ENCODE data around the gene SCN8A. TPM values are rescaled to one million over a fixed set of nuclear protein-coding genes. Genes with fewer than 3 reads are reported as not detected.

The SCN8A gene
- total RNA-seq, 2 donors from 2014 or later = 0.79 TPM

DNA sequence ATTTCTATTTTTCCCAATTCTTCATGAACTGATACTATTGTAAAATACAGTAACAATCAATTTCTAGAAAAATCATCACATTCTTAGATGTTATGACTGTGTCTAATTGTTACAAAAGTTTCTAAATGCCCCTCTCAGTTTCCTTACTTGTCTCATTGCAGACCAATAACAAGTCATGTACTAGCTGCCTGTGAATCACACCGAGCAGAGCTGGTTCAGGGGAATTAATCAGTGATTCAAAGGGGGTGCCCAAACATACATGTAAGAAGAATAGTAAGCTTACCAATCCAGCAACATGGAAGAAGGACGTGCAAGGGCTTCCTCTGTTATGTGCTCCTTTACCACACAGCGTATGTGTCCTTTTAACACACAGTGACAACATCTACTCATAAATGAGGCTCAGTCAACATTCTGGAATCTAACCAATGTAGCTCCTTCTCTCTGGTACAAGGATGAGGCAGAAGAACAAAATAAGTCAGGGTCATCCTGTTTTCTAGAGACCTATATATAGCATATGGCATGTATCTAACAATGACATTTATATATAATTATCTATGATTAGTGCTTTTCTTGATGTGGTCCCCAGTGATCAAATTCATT lies 126.4 kb downstream of the SCN8A start:
- DNase-seq = no peak
- Mint-ChIP-seq H3K9me3 (no peaks in the 10 kb centered on the region), H3K27ac (no peak overlapping the region), H3K27me3 (ENCODE audit: low read depth) (peaks cover 19% of the 10 kb centered on the region), H3K36me3 (ENCODE audit: insufficient read depth in 2 of 2) (no peaks in the 10 kb centered on the region), H3K4me1 (ENCODE audit: low read depth) (peaks cover 9% of the 10 kb centered on the region), H3K4me3 (no peak overlapping the region)
- peak; percentile 53 to 68 for ATAC-seq (replicated peaks in 1 of 2)

DNA sequence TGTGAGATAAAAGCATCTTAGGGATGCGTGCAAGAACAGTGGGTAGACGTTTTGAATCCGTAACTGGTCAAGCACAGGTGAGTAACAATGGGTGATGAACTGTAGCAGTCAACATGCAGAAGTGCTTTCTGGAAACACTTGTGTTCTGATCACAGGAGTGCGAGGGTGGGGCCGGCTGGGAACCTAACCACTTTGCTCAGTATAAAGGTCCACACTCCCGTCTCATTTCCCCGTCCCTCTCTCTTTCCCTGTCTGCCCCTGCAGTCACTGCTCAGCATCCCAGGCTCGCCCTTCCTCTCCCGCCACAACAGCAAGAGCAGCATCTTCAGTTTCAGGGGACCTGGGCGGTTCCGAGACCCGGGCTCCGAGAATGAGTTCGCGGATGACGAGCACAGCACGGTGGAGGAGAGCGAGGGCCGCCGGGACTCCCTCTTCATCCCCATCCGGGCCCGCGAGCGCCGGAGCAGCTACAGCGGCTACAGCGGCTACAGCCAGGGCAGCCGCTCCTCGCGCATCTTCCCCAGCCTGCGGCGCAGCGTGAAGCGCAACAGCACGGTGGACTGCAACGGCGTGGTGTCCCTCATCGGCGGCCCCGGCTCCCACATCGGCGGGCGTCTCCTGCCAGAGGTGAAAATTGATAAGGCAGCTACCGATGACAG lies 130.4 kb downstream of the SCN8A start:
- peaks cover 22% of the 10 kb centered on the region for H3K27me3 Mint-ChIP-seq (ENCODE audit: low read depth)
- peak overlapping the region; percentile 80 to 85 for H3K4me3 Mint-ChIP-seq
- peaks cover 9% of the 10 kb centered on the region for H3K4me1 Mint-ChIP-seq (ENCODE audit: low read depth)

DNA sequence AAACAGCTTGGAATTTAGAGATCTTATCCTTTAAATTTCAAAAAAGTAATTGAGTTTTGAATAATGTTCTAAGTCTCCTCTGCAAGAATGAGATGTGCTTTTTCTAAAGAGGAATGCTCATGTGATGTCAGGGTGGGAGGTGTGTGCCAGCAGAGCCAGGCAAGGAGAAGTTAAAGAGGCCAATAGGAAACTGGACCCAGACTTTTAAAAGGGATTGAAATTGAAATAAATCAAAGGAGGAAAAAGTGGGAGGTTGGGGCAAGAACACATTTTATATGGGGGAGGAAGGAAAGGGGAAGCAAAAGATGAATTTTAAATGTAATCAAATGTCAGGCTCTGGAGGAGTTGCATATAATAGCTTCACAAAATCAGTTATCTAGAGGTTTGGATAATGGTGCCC lies 131.4 kb downstream of the SCN8A start:
- H3K27me3 Mint-ChIP-seq (ENCODE audit: low read depth) = peaks cover 16% of the 10 kb centered on the region
- no peak overlapping the region for H3K27ac Mint-ChIP-seq
- ATAC-seq (replicated peaks in 1 of 2) (no peak), DNase-seq (no peak)
- H3K9me3 Mint-ChIP-seq = no peaks in the 10 kb centered on the region
- H3K4me3 Mint-ChIP-seq = peak overlapping the region in 1 of 2 donors; percentile 20
- H3K36me3 Mint-ChIP-seq (ENCODE audit: insufficient read depth in 2 of 2) = no peaks in the 10 kb centered on the region
- H3K4me1 Mint-ChIP-seq (ENCODE audit: low read depth) = peaks cover 9% of the 10 kb centered on the region

More for the DNA sequence above, 130.4 kb downstream of the SCN8A start:
- Mint-ChIP-seq H3K9me3 (no peaks in the 10 kb centered on the region), H3K27ac (no peak overlapping the region), H3K36me3 (ENCODE audit: insufficient read depth in 2 of 2) (no peaks in the 10 kb centered on the region)
- DNase-seq (peak; percentile 63 to 65), ATAC-seq (replicated peaks in 1 of 2) (peak; percentile 94 to 96)

DNA sequence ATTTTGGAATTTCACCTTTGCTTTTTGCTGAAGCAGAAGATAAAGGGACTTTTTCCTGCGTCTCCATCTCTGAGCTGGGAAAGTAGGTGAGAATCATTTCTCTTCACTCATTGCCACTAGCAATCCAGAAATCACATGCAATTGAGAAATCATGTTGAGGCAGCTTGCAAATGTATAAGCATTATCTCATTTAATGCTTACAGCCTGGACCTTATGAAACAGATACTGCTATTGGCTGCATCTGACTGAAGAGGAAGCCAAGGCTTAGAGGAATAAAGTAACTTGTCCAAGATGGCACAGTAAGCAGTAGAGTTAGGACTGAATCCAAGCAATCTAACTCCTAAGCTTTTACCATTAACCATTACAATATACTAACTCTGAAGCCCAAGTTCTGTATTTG lies 135.1 kb downstream of the SCN8A start:
- H3K9me3 Mint-ChIP-seq = no peaks in the 10 kb centered on the region
- H3K36me3 Mint-ChIP-seq (ENCODE audit: insufficient read depth in 2 of 2) = no peaks in the 10 kb centered on the region
- H3K4me1 Mint-ChIP-seq (ENCODE audit: low read depth) = peaks cover 9% of the 10 kb centered on the region
- H3K27me3 Mint-ChIP-seq (ENCODE audit: low read depth) = peaks cover 15% of the 10 kb centered on the region
- no peak overlapping the region for H3K4me3 Mint-ChIP-seq
- no peak for DNase-seq
- no peak overlapping the region for H3K27ac Mint-ChIP-seq
- ATAC-seq (replicated peaks in 1 of 2) = no peak

DNA sequence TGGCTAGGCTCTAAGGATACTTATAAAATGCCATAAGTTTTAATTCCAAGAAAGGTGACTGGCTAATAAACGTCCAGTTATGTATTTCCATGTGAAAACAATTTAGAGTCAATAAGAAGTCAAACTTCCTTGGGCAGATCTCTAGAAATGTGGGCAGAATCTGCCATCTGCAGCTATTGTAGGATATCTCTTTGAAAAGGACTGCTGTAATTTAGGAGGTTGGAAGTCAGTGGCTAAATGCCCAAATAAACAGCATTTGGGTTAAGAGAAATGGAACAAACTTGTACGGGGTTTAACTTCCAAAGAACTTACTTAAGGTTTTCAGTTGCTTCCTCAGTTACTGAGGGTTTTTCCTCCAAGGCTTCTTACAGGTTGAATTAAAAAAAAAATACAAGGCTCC lies 135.9 kb downstream of the SCN8A start:
- DNase-seq (no peak), ATAC-seq (replicated peaks in 1 of 2) (no peak)
- Mint-ChIP-seq H3K27ac (no peak overlapping the region), H3K27me3 (ENCODE audit: low read depth) (peaks cover 12% of the 10 kb centered on the region), H3K4me1 (ENCODE audit: low read depth) (peaks cover 2% of the 10 kb centered on the region), H3K9me3 (no peaks in the 10 kb centered on the region), H3K36me3 (ENCODE audit: insufficient read depth in 2 of 2) (no peaks in the 10 kb centered on the region), H3K4me3 (no peak overlapping the region)

DNA sequence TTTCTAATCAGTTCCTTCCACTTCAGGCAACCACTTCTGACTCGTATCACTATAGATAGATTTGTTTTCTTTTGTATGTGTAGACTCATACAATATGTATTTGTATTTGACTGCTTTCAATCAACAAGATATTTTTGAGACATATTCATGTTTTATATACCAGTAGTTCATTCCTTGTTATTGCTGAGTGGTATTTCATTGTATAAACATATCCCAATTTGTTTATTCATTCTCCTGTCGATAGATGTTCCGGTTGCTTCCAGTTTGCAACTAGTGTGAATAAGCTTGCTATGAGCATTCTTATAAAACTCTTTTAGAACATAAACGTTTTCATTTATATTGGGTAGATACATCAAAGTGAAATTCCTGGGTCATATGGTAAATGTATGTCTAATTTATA lies 138.3 kb downstream of the SCN8A start:
- Mint-ChIP-seq H3K9me3 (peaks cover 0 to 1% of the 10 kb centered on the region in 2 donors), H3K27me3 (ENCODE audit: low read depth) (peaks cover 8% of the 10 kb centered on the region), H3K4me1 (ENCODE audit: low read depth) (no peaks in the 10 kb centered on the region), H3K4me3 (no peak overlapping the region), H3K27ac (no peak overlapping the region), H3K36me3 (ENCODE audit: insufficient read depth in 2 of 2) (no peaks in the 10 kb centered on the region)
- ATAC-seq (replicated peaks in 1 of 2) = no peak
- no peak for DNase-seq

DNA sequence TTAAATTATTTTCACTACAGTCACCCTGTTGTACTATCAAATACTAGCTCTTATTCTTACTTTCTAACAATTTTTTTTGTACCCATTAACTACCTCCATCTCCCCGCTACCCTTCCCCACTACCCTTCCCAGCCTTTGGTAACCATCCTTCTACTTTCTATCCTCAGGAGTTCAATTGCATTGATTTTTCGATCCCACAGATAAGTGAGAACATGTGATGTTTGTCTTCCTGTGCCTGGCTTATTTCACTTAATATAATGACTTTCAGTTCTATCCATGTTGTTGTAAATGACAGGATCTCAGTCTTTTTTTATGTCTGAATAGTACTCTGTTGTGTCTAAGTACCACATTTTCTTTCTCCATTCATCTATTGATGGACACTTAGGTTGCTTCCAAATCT lies 139.7 kb downstream of the SCN8A start:
- Mint-ChIP-seq H3K4me1 (ENCODE audit: low read depth) (no peaks in the 10 kb centered on the region), H3K4me3 (no peak overlapping the region), H3K27me3 (ENCODE audit: low read depth) (peaks cover 8% of the 10 kb centered on the region), H3K36me3 (ENCODE audit: insufficient read depth in 2 of 2) (no peaks in the 10 kb centered on the region), H3K9me3 (peaks cover 0 to 1% of the 10 kb centered on the region in 2 donors), H3K27ac (no peak overlapping the region)
- DNase-seq (no peak), ATAC-seq (replicated peaks in 1 of 2) (no peak)

DNA sequence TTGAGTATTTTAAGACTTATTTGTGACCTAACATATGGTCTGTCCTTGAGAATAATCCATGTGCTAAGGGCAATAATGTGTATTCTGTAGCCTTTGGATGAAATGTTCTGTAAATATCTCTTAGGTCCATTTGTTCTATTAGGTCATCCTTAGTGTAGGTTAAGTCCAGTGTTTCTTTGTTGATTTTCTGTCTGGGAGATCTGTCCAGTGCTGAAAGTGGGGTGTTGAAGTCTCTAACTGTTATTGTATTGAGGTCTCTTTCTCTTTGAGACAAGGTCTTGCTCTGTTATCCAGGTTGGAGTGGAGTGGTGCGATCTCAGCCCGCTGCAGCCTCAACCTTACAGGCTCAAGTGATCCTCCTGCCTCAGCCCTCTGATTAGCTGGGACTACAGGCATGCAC lies 149.5 kb downstream of the SCN8A start:
- Mint-ChIP-seq H3K4me1 (ENCODE audit: low read depth) (no peaks in the 10 kb centered on the region), H3K4me3 (no peak overlapping the region), H3K27ac (no peak overlapping the region), H3K27me3 (ENCODE audit: low read depth) (peaks cover 9% of the 10 kb centered on the region), H3K9me3 (peaks cover 10 to 11% of the 10 kb centered on the region in 2 donors), H3K36me3 (ENCODE audit: insufficient read depth in 2 of 2) (peaks cover 6% of the 10 kb centered on the region in 2 donors)
- ATAC-seq (replicated peaks in 1 of 2) = no peak
- DNase-seq = no peak

DNA sequence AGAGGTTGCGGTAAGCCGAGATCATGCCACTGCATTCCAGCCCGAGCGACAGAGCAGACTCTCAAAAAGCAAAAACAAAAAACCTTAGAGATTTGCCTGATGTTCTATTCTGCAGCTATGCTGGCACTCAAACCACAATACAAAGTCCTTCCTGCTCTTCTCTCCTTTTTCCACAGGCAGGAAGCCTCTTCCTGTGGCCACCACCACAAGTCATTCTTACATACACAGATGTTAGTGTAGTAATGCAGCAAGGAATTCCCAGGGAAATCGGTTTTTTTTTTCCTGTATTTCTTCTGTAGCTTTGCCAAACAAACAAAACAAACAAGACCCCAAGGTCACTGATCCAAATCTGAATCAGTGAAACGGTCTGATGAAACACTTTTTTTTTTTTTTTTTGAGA lies 153.2 kb downstream of the SCN8A start:
- no peaks in the 10 kb centered on the region for H3K4me1 Mint-ChIP-seq (ENCODE audit: low read depth)
- ATAC-seq (replicated peaks in 1 of 2) (no peak), DNase-seq (no peak)
- no peak overlapping the region for H3K4me3 Mint-ChIP-seq
- H3K9me3 Mint-ChIP-seq = peaks cover 10 to 11% of the 10 kb centered on the region in 2 donors
- peaks cover 9% of the 10 kb centered on the region for H3K27me3 Mint-ChIP-seq (ENCODE audit: low read depth)
- peaks cover 6% of the 10 kb centered on the region in 2 donors for H3K36me3 Mint-ChIP-seq (ENCODE audit: insufficient read depth in 2 of 2)
- no peak overlapping the region for H3K27ac Mint-ChIP-seq

DNA sequence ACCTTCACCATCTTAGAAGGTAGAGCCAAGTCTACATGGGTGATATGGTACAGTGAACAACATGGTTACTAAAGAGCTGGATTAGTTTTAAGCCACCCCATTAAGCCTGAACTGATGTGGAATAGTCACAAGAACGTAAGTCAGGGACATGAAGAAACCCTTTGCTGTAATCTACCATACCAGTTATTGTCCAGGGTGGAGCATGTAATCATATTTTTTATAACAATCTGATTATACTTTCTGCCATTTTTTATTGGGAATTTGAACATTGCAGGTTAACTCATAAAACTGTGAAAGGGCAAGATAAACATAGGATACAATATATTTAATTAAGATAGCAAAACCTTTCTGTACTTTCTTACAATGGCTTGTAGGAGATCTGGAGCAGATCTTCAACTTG lies 153.9 kb downstream of the SCN8A start:
- H3K4me3 Mint-ChIP-seq = no peak overlapping the region
- H3K9me3 Mint-ChIP-seq = peaks cover 10 to 11% of the 10 kb centered on the region in 2 donors
- no peak overlapping the region for H3K27ac Mint-ChIP-seq
- DNase-seq = no peak
- peaks cover 6% of the 10 kb centered on the region in 2 donors for H3K36me3 Mint-ChIP-seq (ENCODE audit: insufficient read depth in 2 of 2)
- no peaks in the 10 kb centered on the region for H3K4me1 Mint-ChIP-seq (ENCODE audit: low read depth)
- ATAC-seq (replicated peaks in 1 of 2) = no peak
- peaks cover 9% of the 10 kb centered on the region for H3K27me3 Mint-ChIP-seq (ENCODE audit: low read depth)

DNA sequence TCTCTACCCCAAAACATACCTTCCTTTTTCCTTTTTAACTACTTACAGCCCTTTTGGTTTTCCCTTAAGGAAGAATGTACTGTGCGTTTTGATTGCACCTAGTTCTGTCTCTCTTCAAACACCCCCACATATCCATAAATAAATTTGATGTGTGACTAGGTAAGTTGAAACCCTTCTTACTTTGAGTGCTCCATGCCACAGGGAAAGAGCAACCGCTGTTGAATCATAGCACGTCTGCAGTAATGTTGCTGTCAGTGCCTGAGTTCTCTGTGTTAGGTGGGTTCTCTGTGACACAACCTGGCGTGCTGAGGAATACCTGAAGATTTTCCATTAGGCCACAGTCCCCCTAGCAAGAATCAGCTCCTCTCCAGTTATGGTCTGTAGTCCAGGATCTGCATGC lies 155.4 kb downstream of the SCN8A start:
- Mint-ChIP-seq H3K36me3 (ENCODE audit: insufficient read depth in 2 of 2) (peaks cover 5 to 6% of the 10 kb centered on the region in 2 donors), H3K27me3 (ENCODE audit: low read depth) (peaks cover 9% of the 10 kb centered on the region), H3K9me3 (peaks cover 4% of the 10 kb centered on the region in 2 donors), H3K4me3 (no peak overlapping the region), H3K27ac (no peak overlapping the region), H3K4me1 (ENCODE audit: low read depth) (no peaks in the 10 kb centered on the region)
- DNase-seq = no peak
- no peak for ATAC-seq (replicated peaks in 1 of 2)

DNA sequence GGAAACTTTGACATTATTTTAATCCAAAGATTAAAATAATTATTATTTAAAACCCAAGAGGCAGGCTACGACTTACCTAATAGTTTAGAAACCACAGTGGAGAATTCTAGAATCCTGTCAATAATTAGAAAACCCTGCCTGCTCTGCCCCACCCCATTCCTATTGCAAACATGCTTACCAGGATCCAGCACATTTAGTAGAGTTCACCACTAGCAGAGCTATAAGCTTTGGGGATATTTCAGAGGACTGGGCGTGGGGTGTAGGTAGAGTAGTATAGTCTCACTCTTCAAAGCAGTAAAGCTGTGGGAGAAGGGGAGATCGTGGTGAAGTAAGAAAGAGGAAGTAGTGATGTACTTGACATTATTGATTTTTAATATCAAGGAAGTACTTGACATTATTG lies 157.2 kb downstream of the SCN8A start:
- Mint-ChIP-seq H3K27me3 (ENCODE audit: low read depth) (peaks cover 4% of the 10 kb centered on the region), H3K4me1 (ENCODE audit: low read depth) (no peaks in the 10 kb centered on the region), H3K36me3 (ENCODE audit: insufficient read depth in 2 of 2) (no peaks in the 10 kb centered on the region), H3K4me3 (no peak overlapping the region), H3K27ac (no peak overlapping the region), H3K9me3 (no peaks in the 10 kb centered on the region)
- DNase-seq = no peak
- no peak for ATAC-seq (replicated peaks in 1 of 2)

DNA sequence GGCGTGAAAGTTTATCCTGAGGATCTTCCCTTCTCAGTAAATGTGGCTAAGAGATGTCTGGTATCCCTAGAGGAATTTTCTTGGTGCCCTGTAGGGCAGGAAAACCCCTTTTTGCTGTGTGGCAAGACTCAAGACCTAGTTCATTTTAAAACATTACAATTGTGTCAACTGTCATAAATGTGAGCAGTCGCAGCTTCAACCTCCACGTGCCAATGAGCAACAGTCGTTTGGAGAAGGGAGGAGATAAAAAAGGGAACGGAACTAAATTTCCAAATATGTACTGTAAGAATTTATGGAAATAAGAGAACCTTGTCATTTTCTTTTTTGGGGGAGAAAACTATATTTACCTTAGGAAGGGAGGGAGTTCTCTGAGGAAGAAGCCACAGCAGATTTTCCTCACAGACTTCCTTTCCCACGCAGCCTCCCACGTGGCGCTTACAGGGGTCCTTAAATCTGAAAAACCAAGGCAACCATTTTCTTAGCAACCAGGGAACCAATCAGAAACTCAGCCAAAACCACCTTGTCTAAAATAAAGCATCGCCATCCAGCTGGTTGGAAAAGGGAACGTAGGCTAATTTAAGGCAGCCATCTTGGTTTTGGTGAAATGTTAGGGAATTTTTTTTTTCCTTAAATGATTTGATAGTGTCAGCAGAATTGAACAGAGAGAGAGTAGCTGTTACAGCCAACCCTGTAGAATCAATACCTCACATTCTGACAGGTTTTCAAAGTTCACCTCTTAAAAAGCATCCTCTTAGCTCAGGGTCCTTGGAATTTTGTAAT lies 158.4 kb downstream of the SCN8A start:
- ATAC-seq (replicated peaks in 1 of 2) (no peak), DNase-seq (no peak)
- Mint-ChIP-seq H3K9me3 (no peaks in the 10 kb centered on the region), H3K27ac (no peak overlapping the region), H3K36me3 (ENCODE audit: insufficient read depth in 2 of 2) (no peaks in the 10 kb centered on the region), H3K4me1 (ENCODE audit: low read depth) (no peaks in the 10 kb centered on the region), H3K4me3 (no peak overlapping the region), H3K27me3 (ENCODE audit: low read depth) (peaks cover 6% of the 10 kb centered on the region)
